AG08395 (cell line): ENCODE data around the gene TMEM89.
A peak's percentile ranks its signal among the peaks of the same experiment; 100 is the strongest.

ENCODE experiments used
- DNase-seq: peaks from one replicate; pipeline ENCODE4 v3.0.0; 2012; ENCODE audit warnings: mixed read lengths, low spot score

The TMEM89 gene, protein sequence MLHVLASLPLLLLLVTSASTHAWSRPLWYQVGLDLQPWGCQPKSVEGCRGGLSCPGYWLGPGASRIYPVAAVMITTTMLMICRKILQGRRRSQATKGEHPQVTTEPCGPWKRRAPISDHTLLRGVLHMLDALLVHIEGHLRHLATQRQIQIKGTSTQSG

DNA sequence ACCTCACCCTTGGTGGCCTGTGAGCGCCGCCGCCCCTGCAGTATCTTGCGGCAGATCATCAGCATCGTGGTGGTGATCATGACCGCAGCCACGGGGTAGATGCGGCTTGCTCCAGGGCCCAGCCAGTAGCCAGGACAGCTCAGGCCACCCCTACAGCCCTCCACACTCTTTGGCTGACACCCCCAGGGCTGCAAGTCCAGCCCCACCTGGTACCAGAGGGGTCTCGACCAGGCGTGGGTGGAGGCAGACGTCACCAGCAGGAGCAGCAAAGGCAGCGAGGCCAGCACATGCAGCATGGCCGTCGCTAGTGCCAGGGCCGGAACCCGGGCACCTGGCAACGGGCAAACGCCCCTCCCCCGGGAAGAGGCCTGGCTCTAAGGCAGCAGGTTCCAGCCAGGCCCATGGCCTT is at the start of gene TMEM89:
TSS of gene TMEM89 (minus strand) at position 309 of the 409 bp plus-strand sequence. CDS start at position 296, 13 bp downstream.
- no peak for DNase-seq

DNA sequence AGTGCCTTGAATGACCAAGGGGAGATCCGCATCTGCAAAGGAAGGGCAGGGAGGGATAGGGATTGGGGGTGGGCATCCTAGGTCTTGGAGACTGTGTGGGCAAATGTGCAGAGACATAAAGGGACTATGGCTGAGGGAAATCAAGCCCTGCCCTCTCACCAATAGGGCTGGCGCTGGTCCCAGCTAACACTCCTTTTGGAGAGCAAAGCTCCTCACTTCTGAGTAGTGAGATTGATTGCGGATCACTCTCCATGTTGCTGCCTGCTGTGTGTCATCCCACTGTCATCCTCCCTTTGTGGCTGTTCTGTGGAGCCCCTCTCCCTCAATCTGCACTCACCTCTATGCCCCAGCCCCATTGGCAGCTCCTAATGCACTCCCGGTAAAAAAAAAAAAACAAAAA is 43.4 kb upstream of the TMEM89 start:
- DNase-seq: no peak

DNA sequence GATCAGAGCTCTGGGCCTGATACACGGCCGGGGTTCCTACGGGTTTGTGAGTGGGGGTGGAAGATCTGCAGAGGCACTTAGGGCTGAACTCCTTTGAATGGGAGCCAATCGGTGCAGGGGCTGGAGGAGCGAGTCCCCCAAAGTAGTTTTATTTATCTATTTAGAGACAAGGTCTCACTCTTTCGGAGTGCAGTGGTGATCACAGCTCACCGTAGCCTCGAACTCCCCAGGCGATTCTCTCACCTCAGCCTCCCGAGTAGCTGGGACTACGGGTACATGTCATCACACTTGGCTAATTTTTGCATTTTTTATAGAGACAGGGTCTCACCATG is 42.7 kb upstream of the TMEM89 start:
- no peak for DNase-seq

DNA sequence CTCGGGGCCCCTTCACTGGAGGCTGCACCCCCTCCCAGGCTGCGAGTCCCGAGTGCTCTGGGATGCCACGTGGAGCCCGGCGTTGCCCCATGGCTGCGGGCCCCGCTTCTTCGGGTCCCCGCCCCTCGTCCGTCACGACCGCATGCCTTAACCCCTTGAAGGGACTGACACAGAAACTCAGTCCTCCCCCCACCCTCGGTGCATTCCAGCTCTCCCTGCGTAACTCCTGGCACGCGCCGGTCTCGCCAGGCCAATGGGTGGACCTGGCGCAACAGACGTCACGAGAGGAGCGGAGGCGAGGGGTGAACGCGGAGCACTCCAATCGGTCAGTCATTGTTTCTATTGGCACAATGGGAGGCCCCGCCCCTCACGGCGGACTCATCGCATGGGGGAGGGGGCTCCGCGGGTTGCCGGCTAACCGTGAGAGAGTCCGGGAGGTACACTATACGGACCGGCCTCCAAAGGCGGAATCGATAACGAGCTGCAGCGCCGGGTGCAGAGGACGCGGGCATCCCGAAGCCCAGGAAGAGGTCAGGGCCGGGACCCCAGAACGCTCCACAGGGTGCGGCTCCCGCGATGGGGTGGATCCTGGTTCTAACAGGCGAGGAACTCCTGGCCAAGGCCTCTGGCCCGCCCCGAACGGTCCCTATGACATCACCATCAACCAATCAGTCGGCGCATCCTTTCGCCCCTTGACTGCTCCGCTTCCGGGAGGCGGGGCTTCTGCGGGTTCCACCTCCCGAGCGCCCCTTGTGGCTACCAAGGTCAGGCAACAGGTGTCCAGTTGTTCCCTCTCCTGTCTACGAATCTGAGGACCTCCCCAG is 42.1 kb upstream of the TMEM89 start:
- peak; percentile 99 for DNase-seq

DNA sequence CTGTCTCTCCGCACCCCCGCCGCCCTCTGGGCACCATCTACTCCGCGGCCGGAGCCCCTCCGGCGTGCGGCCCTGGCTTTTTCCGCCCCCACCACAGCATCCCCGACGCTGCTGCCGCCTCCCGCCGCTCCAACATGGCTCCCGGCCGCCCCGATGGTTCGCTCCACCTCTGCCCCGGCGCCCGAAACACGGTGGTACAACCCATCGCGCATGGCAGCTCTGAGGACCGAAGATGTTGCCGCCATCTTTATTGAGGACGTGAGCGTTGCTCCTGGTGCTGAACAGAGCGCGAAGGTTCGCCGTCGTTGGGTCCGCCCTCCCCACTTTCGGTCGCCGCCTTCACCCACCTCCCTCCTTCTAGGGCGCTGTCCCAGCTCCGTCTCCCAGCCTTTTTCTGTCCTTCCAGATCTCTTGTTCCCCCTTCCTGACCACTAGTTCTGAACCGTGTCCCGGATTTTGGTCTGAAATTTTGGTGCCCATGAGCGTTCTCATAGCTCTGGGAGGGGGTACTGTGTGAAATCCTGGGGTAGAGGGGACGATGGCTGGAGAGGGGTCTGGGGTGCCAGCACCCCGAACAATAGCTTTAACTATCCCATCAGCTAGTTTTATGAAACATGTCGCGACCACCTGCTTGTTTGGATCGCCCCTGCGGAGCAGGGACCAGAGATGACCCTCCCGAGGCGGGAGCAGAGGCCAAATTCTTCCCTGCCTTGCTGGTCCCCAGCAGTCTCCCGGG is 41.4 kb upstream of the TMEM89 start, which contains the start of gene CELSR3:
TSS of gene CELSR3 (minus strand) at position 134 of the 736 bp plus-strand sequence. CDS start 252 bp downstream, outside the sequence.
- peak; percentile 80 for DNase-seq

DNA sequence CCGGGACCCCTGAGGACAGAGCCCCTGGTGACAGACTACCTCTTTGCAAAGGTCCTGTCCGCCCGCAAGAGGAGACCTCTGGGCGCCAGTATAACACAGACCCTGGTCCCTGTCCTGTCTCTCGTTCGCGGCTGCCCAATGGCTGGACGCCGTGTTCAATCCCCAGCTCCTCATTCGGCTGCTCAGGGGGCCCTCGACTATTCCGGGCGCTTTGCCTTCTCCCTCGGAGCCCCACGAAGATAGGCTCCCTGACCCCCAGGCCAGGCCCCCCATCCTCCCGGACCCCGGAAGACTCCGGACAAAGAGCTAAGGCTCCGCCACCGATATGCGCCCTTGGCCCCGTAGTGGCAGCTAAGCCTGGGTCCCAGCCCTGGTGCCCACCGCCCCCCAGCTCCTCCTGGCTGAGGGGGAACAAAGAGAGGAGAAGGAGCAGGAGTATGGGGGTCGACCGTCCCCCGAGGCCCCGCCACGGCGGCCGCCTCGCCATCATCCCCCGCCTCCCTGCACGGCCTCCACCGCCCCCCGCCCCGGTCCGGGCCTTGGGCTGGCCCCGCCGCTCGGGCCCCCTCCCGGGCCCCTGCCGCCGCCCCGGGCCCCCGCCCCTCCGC is 40.7 kb upstream of the TMEM89 start:
- no peak for DNase-seq

DNA sequence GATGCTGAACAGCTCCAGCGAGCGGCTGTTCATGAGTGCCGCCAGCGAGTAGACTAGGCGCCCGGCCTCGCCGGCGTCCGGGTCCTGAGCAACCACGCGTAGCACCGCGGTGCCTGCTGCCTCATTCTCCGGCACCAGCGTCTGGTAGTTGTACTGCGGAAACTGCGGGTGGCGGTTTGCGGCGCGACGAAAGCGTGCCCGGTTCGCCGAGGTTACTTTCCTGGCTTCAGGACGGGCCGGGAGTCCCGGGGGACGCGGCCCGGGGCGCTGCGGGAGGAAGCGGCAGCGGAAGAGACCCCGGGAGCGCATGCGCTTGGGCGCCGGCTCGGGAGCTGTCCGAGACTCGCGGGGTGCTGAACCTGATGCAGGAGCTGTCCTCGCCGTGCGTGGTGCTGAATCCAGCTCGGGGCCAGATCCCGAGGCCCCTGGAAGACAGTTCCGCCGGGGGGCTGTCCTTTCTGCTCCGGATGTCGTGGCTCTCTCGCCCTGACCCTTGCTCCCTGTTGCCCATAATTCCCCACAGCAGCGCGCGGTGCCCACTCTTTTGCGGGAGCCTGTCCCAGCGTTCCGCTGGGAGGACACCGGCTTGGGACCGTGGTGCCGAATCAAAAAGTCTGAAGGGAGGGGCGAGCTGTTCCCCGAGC is 40.1 kb upstream of the TMEM89 start:
- peak; percentile 89 for DNase-seq

DNA sequence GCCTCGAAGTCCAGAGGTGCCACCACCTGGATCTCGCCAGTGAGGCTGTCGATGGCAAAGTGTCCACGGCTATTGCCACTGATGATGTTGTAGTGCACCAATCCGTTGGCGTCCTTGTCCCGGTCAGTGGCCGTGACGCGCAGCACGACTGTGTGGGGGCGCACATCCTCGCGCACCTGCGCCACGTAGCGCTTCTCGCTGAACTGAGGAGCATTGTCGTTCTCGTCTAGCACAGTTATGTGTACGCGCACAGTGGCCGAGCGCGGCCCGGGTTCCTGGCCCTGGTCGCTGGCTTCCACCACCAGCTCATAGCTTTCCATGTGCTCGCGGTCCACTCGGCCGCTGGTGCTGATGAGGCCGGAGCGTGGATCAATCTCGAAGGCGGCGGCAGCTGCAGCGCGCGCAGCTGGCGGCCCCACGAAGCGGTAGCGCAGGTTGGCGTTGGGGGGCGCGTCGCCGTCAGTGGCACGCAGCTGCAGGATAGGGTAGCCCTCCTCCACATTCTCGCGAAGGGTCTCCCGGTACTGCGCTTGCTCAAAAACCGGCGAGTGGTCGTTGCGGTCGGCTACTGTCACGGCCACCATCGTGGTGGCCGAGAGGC is 39.3 kb upstream of the TMEM89 start:
- no peak for DNase-seq

DNA sequence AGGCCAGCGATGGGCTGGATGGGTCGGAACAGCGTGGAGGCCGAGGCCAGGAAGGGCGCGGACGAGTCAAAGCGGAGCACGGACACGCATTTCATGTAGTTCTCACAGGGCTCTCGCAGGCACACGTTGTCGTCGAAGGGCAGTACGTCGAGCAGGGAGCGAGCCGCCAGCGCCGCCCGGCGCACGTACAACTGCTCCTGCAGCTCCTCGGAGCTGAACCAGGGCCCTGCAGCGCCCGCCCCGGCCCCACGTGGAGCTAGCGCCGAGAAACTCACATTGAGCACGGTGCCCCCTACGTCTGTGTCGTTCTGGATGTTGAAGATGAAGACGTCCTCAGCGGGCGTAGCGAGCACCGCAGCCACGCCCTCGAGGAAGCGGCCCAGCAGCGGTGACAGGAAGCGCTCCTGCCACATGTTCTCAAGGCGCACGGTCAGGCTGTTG is 35.3 kb upstream of the TMEM89 start:
- DNase-seq: no peak

DNA sequence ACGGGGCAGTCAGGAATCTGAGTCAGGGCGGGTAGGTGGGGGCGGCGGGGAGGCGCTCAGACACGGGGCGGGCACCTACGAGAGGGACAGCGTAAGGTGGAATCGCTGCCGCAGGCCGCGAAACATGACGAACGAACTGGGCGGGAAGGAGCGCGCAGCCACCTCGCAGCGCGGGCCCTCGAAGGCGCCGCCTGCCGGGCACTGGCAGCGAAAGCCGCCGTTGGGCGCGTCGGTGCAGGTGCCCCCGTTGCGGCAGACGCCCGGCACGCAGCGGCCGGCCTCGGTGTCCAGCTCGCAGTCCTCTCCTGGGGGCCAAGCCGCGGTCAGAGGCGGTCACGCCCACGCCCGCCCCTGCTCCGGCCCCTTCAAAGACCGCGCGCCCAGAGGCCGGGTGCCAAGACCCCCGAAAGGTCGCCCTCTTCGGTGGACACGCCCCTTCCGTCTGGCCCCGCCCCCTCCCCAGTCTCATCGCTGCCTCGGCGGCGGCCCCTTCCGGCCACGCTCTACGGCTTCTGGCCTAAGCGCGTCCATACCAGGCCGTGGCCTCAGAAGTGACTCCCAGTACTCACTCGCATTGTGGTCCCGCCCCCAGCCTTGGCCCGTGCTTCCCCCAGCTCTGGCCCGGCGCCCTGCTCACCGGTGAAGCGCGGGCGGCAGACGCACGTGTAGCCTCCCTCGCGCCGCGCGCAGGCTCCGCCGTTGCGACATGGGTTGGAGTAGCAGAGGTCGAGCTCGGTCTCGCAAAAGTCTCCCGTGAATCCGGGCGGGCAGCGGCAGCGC is 34.7 kb upstream of the TMEM89 start:
- DNase-seq: peak; percentile 79

DNA sequence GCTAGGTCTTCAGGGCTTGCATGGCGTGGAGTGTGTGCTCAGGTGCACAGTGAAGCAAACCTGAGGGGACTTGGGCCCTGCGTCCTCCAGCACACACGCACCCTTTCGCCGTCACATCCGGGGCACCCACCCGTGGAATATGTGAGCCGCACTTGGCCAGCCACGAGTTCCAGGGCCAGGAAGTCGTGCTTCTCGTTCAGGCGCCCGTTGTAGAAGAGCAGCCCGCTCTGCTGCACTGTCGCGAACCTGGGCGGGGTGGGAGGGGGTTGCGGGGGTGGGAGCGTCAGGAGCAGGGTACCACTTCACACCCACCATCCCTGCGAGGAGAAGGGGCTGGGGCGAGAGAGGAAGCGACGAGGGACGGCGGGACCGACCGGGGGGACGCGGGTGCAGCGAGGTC is 34.0 kb upstream of the TMEM89 start:
- DNase-seq: no peak

DNA sequence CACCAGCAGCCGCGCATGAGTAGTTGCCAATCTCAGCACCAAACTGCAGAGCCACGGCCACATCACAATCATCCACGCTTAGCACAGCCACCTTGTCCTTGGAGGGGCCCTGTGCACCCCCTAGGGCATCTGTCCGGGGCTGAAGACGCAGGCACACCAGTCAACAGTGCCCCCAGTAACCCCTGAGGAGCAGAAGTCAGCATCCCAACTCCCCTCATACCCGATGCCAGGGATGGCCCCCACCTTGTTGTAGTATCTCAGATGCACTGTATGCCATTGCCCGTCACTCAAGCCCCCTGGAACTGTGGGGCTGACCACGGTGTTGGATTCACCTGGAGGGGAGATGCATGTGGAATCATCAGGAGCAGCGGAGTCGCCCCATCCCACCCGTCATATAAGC is 33.5 kb upstream of the TMEM89 start:
- DNase-seq: no peak

DNA sequence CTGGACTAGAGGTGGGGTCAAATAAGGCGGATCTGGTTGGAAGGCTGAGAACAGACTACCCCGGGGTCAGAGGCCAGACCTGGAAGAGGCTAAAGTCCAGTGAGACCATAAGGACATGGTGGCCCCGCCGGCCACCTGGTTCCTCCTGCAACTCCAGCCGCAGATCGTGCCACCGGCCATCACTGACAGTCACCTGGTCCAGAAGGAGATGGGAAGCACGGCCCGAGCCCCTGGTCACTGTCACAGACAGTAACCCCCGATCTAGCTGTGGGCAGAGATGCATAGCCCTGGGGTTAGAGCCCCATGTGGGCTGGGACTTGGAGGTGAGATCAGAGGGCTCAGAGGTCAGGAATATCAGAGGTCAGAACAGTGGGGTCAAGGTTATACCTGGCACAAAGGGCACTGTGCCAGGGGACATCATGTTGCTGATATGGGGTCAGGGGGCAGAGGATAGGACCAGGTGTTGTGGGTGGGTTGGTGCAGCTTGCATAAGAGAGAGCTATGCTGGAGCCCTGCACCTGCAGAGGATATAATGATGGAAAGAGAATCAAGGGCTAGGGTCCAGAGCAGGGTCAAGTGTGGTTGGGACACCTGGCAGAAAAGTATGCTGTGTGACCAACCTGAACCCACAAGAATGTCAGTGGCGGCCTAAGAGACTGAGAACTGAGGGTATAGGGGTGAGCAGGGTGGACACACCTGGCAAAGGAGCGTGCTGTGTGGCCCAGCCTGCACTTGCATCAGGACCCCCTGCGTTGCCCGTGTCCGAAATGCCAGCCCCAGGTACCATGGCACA is 31.6 kb upstream of the TMEM89 start:
- no peak for DNase-seq

DNA sequence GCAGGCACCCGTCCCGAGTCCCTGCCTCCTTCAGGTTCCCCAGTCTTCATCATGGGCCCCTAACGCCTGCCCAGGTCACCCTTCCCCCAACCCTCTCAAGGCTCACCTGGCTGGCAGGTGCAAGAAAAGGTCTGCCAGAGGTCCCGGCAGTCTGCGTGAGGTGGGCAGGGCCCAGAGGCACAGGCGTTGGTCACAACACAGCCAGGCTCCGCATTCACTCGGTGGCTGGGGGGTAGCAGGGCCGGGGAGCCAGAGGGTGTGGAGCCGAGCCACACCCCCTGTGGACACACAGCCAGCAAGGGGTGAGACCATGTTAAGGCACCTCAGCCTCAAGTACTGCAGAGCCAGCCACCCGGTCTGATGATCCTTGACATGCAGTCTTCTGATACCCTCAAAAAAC is 30.2 kb upstream of the TMEM89 start:
- DNase-seq: no peak

DNA sequence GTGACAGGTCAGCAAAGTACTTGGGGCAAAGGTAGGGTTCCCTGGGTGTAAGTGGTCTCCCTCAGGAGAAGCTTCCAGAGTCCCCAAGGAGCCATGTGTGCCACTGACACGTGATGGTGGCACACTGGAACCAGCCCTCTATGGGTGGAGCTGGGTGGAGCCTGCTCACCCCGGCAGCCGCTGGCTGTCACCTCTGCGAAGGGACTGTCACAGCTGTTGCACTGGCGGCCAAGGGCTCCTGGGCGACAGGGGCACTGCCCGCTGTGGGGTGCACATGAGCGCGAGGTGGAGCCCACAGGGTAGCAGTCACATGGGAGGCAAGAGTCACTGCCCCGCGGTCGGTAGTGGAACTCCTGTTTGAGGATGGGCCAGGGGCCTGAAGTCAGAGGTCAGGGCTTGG is 29.2 kb upstream of the TMEM89 start:
- DNase-seq: no peak

DNA sequence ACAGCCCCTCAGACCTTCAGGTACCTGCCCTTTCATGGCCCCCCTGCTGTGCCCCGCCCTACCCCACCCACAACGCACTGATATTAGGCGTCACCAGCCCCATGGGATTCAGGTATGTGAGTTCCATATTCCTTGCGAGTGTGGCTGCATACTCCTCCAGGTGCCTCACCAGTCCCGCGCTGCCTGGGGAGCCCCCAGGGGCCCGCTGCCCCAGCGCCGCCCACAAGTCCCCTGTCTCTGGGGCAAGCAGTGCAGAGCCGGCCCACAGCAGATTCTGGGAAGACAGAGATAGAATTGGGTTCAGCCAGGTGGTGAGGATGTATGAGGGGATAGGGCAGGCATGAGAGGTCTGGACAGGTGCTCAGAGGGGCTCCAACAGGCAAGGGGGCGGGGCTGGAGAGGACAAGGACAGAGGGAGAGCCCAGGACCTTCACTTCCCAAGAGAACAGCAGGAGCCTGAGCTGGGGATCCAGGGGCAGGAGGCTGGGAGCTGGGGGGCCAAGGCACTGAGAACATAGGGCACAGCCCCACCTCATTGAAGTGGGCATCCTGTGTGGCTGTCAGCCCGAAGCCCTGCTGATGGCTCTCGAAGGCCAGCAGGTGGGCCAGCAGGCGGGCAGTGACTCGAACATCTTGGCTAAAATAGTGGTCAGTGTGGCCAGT is 26.8 kb upstream of the TMEM89 start:
- DNase-seq: no peak

DNA sequence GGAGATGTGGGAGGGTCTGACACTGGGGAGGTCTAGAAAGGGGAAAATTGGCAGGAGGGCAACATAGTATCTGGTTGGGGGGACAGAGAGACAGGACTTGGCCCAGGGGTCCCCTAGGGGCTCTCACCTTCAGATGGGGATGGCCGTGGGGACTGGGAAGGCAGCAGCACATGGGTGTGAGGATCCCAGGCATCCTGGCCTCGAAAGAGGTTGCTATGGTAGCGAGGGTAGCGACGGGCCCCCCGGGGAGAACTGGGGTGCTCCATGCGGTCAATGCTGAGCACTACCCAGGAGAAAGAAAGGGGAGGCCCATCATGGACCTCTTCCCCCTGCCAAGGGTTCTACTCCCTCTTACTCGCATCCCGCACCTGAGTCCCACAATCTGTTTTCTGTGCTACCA is 26.1 kb upstream of the TMEM89 start:
- DNase-seq: no peak

DNA sequence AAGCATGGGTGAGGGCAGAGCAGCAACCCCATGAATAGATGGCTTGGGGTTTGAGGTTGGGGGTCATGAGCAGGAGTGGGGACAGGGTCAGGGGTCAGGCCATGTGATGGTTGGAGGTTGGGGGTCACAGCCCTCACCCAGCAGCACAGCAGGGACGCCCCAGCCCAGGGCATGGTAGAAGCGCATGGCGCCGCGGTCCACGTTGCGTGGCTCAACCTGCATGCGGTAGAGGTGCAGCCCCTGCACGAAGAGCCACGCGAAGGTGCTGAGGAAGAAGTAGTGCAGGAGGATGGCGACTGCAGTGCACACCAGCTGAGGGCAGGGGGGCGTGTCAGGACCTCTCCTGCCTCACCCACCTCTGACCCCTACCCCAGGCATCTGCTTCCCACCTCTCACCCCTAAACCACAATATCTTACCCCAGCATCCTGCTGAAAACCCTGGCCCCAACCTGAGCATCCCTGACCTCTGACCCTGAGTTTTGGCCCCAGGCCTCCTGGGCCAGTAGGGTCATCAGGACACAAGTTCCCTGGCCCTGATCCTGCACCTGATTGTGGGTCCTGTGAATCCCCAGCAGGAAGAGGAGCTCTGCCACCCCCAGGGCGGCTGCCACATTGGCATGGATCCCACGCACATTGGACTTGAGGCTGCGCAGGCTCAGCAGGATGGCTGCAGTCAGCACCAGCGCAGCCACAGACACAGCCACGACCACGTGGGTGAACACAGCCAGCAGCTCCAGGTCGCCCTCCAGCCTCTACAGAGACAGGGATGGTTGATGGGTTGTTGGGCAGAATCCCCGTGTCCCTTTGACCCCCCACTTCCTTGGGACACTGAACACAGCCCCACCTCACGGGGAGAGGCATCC is 23.6 kb upstream of the TMEM89 start:
- DNase-seq: no peak

DNA sequence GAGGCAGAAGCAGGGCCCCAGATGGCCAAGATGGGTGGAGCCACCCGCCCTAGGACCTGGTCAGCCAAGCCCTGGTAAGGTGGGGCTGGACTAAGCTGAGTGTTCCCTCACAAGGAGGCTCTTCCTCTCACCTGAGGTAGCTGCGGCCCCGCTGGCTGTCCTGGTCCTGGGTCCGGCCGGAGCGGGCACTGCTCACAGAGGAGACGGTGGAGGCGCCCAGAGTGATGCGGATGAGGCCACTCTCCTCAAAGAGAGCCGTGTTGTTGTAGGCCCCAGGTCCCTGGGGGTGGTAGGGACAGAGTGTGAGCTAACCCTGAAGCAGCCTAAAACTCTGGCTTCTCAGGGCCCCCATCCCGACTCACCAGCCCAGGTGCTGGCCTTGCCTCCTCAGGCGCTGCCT is 21.0 kb upstream of the TMEM89 start:
- DNase-seq: no peak
